ENCODE data around the gene AKAIN1.

AKAIN1 gene

DNA sequence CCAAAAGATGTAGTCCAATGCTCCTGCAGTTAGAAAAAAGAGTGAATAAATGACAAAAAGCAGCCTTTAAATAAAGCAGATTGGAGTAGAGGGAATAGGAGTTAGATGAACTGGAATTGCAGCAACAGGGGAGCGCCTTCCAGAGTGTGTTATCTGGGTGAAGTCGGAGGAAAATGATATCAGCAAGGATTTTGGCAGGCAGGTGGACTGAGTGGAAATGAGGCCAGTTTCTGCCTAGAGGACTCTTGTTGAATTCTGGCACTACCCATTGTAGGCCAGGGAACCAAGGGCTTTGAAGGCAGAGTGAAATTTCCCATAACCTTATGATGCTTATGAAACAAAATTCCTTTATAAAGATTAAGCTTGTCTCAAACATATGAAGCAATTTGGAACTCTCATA, 59.8 kb downstream of the AKAIN1 start:
- H3K27ac ChIP-seq: no peak overlapping the region

DNA sequence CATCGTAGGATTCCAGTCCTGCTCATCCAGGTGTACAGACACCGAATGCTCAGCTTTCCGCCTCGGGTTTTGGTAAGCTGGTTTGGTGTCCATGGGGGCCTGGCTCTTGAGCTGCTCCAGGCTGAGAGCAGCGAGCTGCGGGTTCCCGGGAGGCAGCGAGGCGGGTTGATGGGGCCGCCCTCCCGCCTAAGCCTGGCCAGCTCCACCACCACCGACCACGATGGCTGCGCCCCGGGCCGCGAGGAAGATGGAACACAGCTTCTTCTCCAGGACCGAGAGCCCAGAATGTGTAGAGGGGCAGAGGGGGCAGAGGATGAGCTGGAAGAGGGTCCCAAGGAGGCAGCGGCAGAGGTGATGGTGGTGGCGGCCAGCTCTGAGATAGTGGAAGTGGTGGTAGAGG, 64.1 kb downstream of the AKAIN1 start:
- in situ Hi-C loops (cut with HindIII; ENCODE audit: low pct_ligation_motif_present, low sequenced_read_pairs): no loop called here
- no peak overlapping the region for H3K27ac ChIP-seq
- no peak overlapping the region for H3K4me3 ChIP-seq (ENCODE audit: low read depth, low read length)
- no peak for DNase-seq
- H3K36me3 ChIP-seq (replicated peaks): no peaks in the 10 kb centered on the region
- TF ChIP-seq, protein P1, sequence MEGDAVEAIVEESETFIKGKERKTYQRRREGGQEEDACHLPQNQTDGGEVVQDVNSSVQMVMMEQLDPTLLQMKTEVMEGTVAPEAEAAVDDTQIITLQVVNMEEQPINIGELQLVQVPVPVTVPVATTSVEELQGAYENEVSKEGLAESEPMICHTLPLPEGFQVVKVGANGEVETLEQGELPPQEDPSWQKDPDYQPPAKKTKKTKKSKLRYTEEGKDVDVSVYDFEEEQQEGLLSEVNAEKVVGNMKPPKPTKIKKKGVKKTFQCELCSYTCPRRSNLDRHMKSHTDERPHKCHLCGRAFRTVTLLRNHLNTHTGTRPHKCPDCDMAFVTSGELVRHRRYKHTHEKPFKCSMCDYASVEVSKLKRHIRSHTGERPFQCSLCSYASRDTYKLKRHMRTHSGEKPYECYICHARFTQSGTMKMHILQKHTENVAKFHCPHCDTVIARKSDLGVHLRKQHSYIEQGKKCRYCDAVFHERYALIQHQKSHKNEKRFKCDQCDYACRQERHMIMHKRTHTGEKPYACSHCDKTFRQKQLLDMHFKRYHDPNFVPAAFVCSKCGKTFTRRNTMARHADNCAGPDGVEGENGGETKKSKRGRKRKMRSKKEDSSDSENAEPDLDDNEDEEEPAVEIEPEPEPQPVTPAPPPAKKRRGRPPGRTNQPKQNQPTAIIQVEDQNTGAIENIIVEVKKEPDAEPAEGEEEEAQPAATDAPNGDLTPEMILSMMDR (IDR thresholded peaks at IDR 0.05; ENCODE audit: low read depth, low read length, missing control alignments): no peak
- no peaks in the 10 kb centered on the region for H3K27me3 ChIP-seq (replicated peaks)

More for the DNA sequence above, 59.8 kb downstream of the AKAIN1 start:
- DNase-seq: no peak
- in situ Hi-C loops (cut with HindIII; ENCODE audit: low pct_ligation_motif_present, low sequenced_read_pairs): no loop called here
- no peak overlapping the region for H3K4me3 ChIP-seq (ENCODE audit: low read depth, low read length)
- TF ChIP-seq, protein P1 (IDR thresholded peaks at IDR 0.05; ENCODE audit: low read depth, low read length, missing control alignments): no peak
- no peaks in the 10 kb centered on the region for H3K36me3 ChIP-seq (replicated peaks)
- H3K27me3 ChIP-seq (replicated peaks): no peaks in the 10 kb centered on the region

DNA sequence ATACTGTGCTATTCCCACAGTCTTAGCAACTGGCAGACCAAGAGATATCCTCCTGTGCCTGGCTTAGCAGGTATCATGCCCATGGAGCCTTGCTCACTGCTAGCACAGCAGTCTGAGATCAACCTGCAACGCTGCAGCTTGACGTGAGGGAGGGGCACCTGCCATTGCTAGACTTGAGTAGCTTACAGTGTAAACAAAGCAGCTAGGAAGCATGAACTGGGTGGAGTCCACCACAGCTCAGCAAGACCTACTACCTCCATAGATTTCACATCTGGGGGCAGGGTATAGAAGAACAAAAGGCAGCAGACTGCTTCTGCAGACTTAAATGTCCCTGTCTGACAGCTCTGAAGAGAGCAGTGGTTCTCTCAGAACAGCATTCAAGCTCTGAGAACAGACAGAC, 74.8 kb downstream of the AKAIN1 start:
- Histone ChIP-seq H3K27ac (no peak overlapping the region), H3K4me3 (ENCODE audit: low read depth, low read length) (no peak overlapping the region), H3K36me3 (replicated peaks) (no peaks in the 10 kb centered on the region), H3K27me3 (replicated peaks) (no peaks in the 10 kb centered on the region)
- in situ Hi-C loops (cut with HindIII; ENCODE audit: low pct_ligation_motif_present, low sequenced_read_pairs): no loop called here
- TF ChIP-seq, protein P1 (IDR thresholded peaks at IDR 0.05; ENCODE audit: low read depth, low read length, missing control alignments): no peak
- no peak for DNase-seq

DNA sequence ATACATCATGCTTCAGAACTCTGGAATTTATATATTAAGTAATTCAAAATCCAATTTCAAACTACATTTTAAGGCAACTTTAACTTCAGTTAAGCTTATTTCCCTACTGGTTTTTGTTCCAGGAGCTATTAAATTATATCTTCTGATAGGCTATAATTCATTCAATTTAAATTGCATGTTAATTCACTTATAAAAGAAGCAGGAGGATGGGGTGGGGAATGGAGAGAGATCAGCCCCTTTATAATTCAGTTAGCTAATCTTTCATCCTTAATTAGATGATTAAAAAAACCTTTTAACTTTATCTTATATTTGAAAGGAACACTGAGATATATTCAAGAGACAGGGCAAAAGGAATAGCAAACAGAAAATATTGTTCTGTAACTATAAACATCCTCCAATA, 86.8 kb downstream of the AKAIN1 start:
- Histone ChIP-seq H3K27me3 (replicated peaks) (no peaks in the 10 kb centered on the region), H3K4me3 (ENCODE audit: low read depth, low read length) (no peak overlapping the region), H3K27ac (no peak overlapping the region), H3K36me3 (replicated peaks) (no peaks in the 10 kb centered on the region)
- no peak for DNase-seq
- TF ChIP-seq, protein P1 (IDR thresholded peaks at IDR 0.05; ENCODE audit: low read depth, low read length, missing control alignments): no peak
- in situ Hi-C loops (cut with HindIII; ENCODE audit: low pct_ligation_motif_present, low sequenced_read_pairs): no loop called here

DNA sequence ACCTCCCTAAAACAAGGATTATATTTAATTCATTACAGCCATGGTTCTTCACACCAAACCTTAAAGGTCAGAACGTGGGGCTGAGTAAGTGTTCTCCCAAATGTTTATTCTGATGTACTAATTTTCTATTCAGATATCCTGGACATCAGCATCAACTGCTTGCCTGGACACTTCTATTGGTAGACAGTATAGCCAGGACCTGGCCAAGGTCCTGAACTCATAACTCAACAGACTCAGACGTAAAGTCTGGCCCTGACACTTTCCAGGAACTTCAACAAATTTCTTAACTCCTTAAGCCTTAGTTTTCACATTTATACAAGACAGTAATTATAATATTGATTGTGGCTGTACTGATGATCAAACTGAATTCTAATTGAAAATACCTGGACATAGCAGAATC, 89.1 kb downstream of the AKAIN1 start:
- DNase-seq: no peak
- Histone ChIP-seq H3K27ac (no peak overlapping the region), H3K27me3 (replicated peaks) (no peaks in the 10 kb centered on the region), H3K4me3 (ENCODE audit: low read depth, low read length) (no peak overlapping the region), H3K36me3 (replicated peaks) (no peaks in the 10 kb centered on the region)
- in situ Hi-C loops (cut with HindIII; ENCODE audit: low pct_ligation_motif_present, low sequenced_read_pairs): no loop called here
- TF ChIP-seq, protein P1 (IDR thresholded peaks at IDR 0.05; ENCODE audit: low read depth, low read length, missing control alignments): no peak

- no peak for DNase-seq
- Histone ChIP-seq H3K4me3 (ENCODE audit: low read depth, low read length) (no peak overlapping the region), H3K27ac (no peak overlapping the region), H3K27me3 (replicated peaks) (no peaks in the 10 kb centered on the region), H3K36me3 (replicated peaks) (no peaks in the 10 kb centered on the region)
- TF ChIP-seq, protein P1 (IDR thresholded peaks at IDR 0.05; ENCODE audit: low read depth, low read length, missing control alignments): no peak
- in situ Hi-C loops (cut with HindIII; ENCODE audit: low pct_ligation_motif_present, low sequenced_read_pairs): no loop called here
Observed at GRCh38 chr18:5106730-5107129, 90.3 kb downstream of the AKAIN1 start.

Measured in brain microvascular endothelial cell (primary cell).